CD4-positive, alpha-beta T cell treated with Interleukin-10 for 1 hour (primary cell): ENCODE data around the gene GJA1.
"Not testable (repeated sequence)": the region's sequence is repeated elsewhere in the genome, so short reads cannot be mapped to it uniquely, and the experiment has no call there.

ENCODE experiments used
- DNase-seq: peaks from one replicate; pipeline ENCODE4 v3.0.0-alpha.2; 2020

Gene GJA1

GRCh38 chr6:121435444-121436069 is at the start of gene GJA1:
Gene GJA1, plus strand, starts transcription at chr6:121435646. Its CDS starts 11,202 bp downstream, at chr6:121446848.
- no peak for DNase-seq

GRCh38 chr6:121386551-121386950 is 48.9 kb upstream of the GJA1 start:
- not testable (repeated sequence) for DNase-seq

GRCh38 chr6:121389419-121389818 is 46.0 kb upstream of the GJA1 start:
- no peak for DNase-seq

- no peak for DNase-seq
Measured at GRCh38 chr6:121393731-121394505, 41.5 kb upstream of the GJA1 start.

- no peak for DNase-seq
Measured at GRCh38 chr6:121395736-121396135, 39.7 kb upstream of the GJA1 start.

GRCh38 chr6:121397188-121397587 is 38.3 kb upstream of the GJA1 start:
- not testable (repeated sequence) for DNase-seq

- DNase-seq: no peak
Measured at GRCh38 chr6:121398127-121398526, 37.3 kb upstream of the GJA1 start.

- no peak for DNase-seq
Measured at GRCh38 chr6:121399966-121400365, 35.5 kb upstream of the GJA1 start.

GRCh38 chr6:121403964-121404363 is 31.5 kb upstream of the GJA1 start:
- no peak for DNase-seq

GRCh38 chr6:121405306-121405705 is 30.1 kb upstream of the GJA1 start:
- no peak for DNase-seq

GRCh38 chr6:121408321-121408720 is 27.1 kb upstream of the GJA1 start:
- DNase-seq: no peak

- DNase-seq: no peak
Measured at GRCh38 chr6:121413879-121414278, 21.6 kb upstream of the GJA1 start.

GRCh38 chr6:121418346-121418745 is 17.1 kb upstream of the GJA1 start:
- no peak for DNase-seq

- no peak for DNase-seq
Measured at GRCh38 chr6:121426686-121427085, 8.8 kb upstream of the GJA1 start.

GRCh38 chr6:121428872-121429756 is 6.3 kb upstream of the GJA1 start:
- DNase-seq: no peak

- no peak for DNase-seq
Measured at GRCh38 chr6:121430514-121431460, 4.7 kb upstream of the GJA1 start.

GRCh38 chr6:121431776-121432175 is 3.7 kb upstream of the GJA1 start:
- DNase-seq: not testable (repeated sequence)

- DNase-seq: no peak
Measured at GRCh38 chr6:121434037-121434770, 1.2 kb upstream of the GJA1 start.

- DNase-seq: no peak
Measured at GRCh38 chr6:121436274-121436857, 920 bp downstream of the GJA1 start.

GRCh38 chr6:121436960-121437850 is 1.8 kb downstream of the GJA1 start:
- DNase-seq: no peak
